HS-27A (cell line): ENCODE data around the gene PIP4K2A.

ENCODE experiments used
- DNase-seq: peaks from one replicate; pipeline ENCODE4 v3.0.0-alpha.2; 2012; ENCODE audit warnings: low read depth, missing footprints

The PIP4K2A gene

GRCh38 chr10:22638863-22639262 is 75.5 kb downstream of the PIP4K2A start:
- no peak for DNase-seq

DNA sequence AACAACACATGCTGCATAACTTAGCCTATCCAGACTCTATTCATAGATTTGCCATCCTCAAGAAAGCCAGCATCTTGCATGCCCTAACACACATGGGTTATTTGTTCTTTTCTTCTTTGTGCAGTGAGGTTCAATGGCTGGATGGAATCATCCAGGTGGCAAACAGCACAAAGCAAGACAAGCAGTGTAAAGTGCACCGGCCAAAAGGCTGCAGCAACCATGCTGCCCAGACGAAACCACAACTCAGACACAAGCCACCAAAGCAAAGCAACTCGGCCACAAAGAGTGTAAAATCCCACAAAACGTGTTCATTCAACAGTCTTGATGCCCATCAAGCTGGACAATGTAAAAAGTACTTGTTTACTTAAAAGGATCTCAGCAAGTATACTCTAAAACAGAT is 76.9 kb downstream of the PIP4K2A start:
- no peak for DNase-seq

GRCh38 chr10:22635650-22636049 is 78.7 kb downstream of the PIP4K2A start:
- DNase-seq, result no peak

DNA sequence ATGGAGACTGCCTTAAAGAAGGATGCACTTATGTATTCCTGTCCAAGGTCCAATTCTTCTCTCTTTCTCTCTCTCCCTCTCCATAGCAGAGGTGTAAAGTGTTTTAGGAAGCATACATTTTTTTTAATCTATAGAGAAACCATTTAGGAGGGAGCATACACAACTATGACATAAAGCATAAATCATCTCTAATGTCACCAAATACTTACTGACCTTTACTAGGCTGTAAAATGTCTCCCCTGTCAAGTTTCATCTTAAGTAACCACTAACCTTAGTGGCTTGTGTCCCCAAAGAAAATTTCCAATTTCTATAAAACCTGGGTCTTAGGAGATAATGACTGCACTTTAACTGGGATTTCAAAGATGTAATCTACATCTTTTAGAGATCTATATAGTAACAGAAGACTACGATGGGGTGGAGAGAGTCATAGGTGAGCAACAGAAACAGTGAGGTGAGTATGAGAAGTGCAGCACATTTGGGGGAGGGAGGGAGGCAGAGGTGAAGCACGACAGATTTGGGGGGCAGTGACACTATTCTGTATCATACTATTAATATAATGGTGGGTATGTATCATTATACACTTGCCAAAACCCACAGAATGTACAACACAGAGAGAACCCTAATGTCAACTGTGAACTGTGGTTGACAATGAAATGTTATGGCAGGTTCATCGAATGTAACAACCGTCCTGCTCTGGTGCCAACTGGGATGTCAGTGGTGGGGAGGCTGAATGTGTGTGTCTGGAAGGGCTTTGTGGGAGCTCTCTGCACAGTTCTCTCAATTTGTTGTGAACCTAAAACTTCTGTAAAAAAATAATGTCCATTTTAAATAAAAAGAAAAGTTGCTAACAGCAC is 79.5 kb downstream of the PIP4K2A start:
- DNase-seq, result no peak

DNA sequence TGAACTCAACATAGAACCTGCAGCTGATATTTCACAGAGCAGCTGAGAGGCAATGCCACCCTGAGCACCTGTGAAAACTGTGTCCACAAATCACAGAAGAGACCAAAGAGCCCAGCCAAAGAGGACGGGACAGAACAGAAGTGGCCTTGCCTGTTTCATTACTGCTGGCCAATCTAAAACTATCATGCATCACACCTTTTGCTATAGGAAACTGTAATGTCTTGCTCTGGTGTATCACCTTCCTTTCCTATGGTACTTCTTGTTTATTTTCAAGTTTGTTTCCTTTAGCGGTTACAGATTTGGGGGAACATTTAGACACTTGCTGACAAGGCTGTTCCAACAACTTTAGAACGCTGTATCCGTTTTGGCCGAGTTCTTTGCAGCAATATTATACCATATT is 80.3 kb downstream of the PIP4K2A start:
- DNase-seq, result no peak

GRCh38 chr10:22633528-22633927 is 80.8 kb downstream of the PIP4K2A start:
- no peak for DNase-seq

DNA sequence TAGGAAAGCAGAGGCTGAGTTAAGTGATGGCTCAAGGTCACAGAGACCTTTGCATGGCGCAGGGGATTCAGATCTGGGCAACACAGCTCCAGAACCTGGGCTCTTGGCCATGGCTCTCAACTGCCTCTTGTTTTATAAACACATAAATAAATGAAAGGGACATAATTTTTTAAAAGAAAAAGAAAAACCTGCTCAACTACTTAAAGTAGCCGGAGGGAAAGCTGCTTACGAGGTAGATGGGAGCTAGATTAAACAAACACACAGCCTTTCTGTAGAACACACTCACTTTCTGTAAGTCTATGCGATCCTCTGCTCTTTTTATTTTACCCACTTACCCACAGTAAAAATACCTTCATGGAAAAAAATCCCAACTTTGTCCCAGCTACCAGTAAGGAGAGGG is 81.3 kb downstream of the PIP4K2A start:
- no peak for DNase-seq

- DNase-seq, result no peak
Measured at GRCh38 chr10:22631646-22632278, 82.6 kb downstream of the PIP4K2A start.

- no peak for DNase-seq
Measured at GRCh38 chr10:22631185-22631584, 83.2 kb downstream of the PIP4K2A start.

GRCh38 chr10:22630234-22631174 is 83.9 kb downstream of the PIP4K2A start:
- no peak for DNase-seq

DNA sequence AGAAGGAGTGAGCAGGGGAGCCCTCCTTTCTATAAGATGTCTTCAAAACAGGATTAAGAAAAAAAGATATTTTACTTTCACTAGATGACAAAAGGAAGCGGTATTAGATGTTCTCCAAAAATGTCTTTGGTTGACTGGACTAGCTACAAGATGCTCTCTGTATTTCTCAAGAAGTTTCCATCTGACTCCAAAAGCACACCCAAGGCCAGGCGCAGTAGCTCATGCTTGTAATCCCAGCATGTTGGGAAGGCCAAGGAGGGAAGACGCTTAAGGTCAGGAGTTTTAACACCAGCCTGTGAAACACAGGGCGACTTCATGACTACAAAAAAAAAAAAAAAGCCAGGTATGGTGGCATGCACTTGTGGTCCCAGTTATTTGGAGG is 84.5 kb downstream of the PIP4K2A start:
- DNase-seq, result no peak

GRCh38 chr10:22629126-22629525 is 85.3 kb downstream of the PIP4K2A start:
- no peak for DNase-seq

DNA sequence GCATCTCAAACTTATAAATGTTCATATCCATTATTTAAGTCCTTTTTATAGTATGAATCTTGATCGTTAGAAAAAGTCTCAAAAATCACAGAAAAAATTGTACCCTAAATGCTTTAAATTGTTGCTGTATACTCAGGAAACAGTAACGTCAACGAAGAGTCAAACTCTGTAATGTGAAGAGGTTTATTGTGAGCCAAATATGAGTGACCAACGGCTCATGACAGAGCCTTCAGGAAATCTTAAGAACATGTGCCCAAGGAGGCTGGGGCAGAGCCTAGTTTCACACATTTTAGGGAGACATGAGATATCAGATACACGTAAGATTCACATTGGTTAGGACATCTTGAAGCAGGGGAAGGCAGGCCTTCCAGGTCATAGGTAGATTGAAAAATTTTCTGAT is 86.1 kb downstream of the PIP4K2A start:
- no peak for DNase-seq

GRCh38 chr10:22626784-22627183 is 87.6 kb downstream of the PIP4K2A start:
- no peak for DNase-seq

GRCh38 chr10:22625516-22626290 is 88.7 kb downstream of the PIP4K2A start:
- DNase-seq, result no peak

GRCh38 chr10:22624287-22624738 is 90.1 kb downstream of the PIP4K2A start:
- DNase-seq, result peak; percentile 39

DNA sequence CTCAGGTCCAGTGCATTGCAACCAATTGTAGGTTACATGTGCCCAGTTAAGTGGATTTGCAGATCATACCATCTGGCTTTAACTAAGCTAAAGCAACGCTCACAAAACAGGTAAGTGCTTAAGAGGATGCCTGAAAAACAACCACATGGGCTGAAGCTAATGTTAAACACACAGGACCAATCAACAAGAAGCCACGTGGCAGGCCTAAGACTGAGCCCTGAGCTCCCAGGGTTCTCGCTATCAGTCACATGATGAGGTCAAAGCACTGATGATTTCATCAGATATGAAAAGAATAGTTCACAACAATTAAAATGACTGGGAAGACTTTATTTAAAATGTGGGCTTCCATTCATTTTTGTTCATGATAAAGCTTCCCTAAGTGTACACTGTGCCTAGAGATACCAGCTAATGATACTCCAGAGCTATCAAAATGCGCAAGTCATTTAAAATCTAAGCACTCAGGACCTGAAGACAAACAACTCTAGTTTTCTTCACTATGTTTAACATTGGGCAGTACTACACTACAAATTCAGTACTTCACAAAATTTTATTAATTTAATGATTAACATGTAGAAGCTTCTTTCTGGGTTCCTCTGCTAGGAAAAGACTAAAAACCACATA is 90.6 kb downstream of the PIP4K2A start:
- DNase-seq, result no peak

GRCh38 chr10:22622242-22622806 is 92.1 kb downstream of the PIP4K2A start:
- no peak for DNase-seq

DNA sequence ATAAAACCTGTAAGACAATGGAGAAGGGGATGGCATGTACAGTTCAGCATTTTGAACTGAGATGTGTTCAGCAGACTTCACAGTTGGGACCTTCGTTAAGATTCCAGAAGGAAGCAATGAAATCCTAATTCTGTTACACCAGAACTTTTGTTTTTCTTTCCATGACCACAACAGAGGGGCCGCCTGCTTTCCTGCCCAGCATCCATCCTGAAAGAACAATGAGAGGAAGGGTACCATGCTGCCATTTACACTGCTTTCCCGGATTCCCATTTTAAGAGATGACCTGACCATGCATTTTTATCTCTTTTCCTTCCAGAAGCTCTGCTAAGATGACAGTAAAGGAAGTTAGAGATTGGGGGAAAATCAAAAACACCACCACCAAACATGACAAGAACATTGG is 92.7 kb downstream of the PIP4K2A start:
- DNase-seq, result no peak

DNA sequence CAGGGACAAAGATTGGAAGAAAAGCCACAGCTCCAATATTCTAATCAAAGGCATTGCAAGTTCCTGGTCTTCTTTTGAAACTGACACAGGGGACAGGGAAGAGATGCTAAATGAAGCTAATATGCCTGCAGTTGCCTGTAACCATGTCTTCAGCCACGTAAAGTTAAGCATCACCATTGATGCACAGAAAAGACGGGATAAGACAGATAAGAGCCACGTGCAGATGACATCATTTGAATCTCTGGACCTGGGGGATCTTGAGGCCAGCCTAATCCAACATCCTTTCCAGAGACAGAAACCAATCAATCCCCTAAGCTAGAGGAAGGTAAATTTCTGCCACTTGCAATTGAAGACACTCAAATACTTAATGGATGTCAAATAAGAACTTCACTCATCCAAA is 93.4 kb downstream of the PIP4K2A start:
- DNase-seq, result no peak
